GM21529 (cell line): ENCODE results near the gene NTRK1.

Source experiments
- ATAC-seq: cut with Tn5 transposase; IDR thresholded peaks from one replicate; pipeline ENCODE4 v1.9.1; 2021; ENCODE audit not compliant: unreplicated experiment

Gene NTRK1

GRCh38 chr1:156860628-156861423 is at the start of gene NTRK1:
Gene NTRK1 (plus strand): TSS chr1:156860865. CDS start chr1:156860935, 70 bp downstream.
- ATAC-seq, result no peak

GRCh38 chr1:156811168-156811567 is 49.5 kb upstream of the NTRK1 start:
- no peak for ATAC-seq

- no peak for ATAC-seq
Measured at GRCh38 chr1:156812293-156812990, 48.2 kb upstream of the NTRK1 start.

GRCh38 chr1:156813298-156813697 is 47.4 kb upstream of the NTRK1 start:
- ATAC-seq, result no peak

- no peak for ATAC-seq
Measured at GRCh38 chr1:156813750-156814570, 46.7 kb upstream of the NTRK1 start.

GRCh38 chr1:156814571-156815260 is 45.9 kb upstream of the NTRK1 start:
- ATAC-seq, result no peak

- no peak for ATAC-seq
Measured at GRCh38 chr1:156815307-156815826, 45.3 kb upstream of the NTRK1 start.

GRCh38 chr1:156815961-156816422 is 44.7 kb upstream of the NTRK1 start:
- ATAC-seq, result no peak

- ATAC-seq, result peak; percentile 60
Measured at GRCh38 chr1:156816561-156817328, 43.9 kb upstream of the NTRK1 start, which contains the start of gene SH2D2A. Gene SH2D2A (minus strand): TSS chr1:156816848. CDS start chr1:156816708, 140 bp downstream.

GRCh38 chr1:156821801-156822200 is 38.9 kb upstream of the NTRK1 start:
- no peak for ATAC-seq

GRCh38 chr1:156822680-156823079 is 38.0 kb upstream of the NTRK1 start:
- ATAC-seq, result no peak

- no peak for ATAC-seq
Measured at GRCh38 chr1:156823210-156823790, 37.4 kb upstream of the NTRK1 start.

- no peak for ATAC-seq
Measured at GRCh38 chr1:156826630-156827029, 34.0 kb upstream of the NTRK1 start.

GRCh38 chr1:156828400-156829124 is 32.1 kb upstream of the NTRK1 start:
- ATAC-seq, result no peak

GRCh38 chr1:156832434-156832833 is 28.2 kb upstream of the NTRK1 start:
- no peak for ATAC-seq

GRCh38 chr1:156833603-156834002 is 27.1 kb upstream of the NTRK1 start:
- no peak for ATAC-seq

- ATAC-seq, result no peak
Measured at GRCh38 chr1:156834322-156834721, 26.3 kb upstream of the NTRK1 start.

- ATAC-seq, result peak; percentile 83
Measured at GRCh38 chr1:156836041-156836654, 24.5 kb upstream of the NTRK1 start.
